ENCODE results near the gene PRKCA.
"Not testable (repeated sequence)": the region's sequence is repeated elsewhere in the genome, so short reads cannot be mapped to it uniquely, and the experiment has no call there.

Gene PRKCA

DNA sequence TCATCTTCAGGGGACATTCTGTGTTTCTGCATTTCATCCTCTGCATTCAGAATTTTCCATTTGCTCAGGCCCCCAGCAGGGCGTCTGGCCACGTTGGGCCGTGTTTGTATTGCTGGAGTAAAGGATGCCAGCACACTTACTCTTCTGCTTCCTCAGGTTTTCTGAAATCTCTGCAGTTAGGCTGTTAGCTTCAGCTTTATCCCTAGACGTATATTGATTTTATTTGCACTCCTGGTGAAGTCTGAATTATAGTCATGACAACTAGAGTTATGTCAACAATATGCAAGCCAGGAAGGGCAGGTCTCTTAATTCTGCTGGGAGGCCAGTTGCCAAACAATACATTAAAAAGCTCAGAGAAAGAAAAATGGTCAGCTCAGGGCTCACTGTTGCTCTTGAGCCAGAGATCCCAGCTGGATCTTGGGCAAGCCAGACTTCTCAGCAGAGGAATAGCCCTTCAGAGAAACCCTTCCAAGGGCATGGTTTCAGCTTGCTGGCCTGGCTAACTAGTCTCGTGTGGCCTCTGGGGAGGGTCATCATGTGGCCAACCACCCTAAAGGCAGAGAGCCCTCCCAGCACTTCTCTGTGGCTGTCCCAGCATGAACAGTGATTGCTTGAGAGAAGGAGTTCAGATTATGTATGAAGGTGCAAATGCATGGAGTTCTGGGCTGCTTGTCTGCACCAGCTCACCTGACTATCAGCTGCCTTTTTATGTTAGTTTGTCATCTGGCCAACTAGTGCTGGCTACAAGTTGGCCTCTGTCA lies 422.3 kb downstream of the PRKCA start:
- no peak for DNase-seq (ENCODE audit: low read depth in 2 of 3, low spot score in 1 of 3)

DNA sequence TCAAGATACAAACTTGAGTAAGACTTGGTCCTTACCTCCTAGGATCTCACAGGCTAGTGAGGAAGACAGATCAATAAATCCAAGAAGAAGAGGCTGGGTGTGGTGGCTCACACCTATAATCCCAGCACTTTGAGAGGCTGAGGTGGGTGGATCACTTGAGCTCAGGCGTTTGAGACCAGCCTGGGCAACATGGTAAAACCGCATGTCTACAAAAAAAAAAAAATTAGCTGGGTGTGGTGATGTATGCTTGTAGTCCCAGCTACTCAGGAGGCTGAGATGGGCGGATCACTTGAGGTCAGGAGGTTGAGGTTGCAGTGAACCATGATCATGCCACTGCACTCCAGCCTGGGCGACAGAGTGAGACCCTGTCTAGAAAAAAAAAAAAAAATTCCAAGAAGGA lies 423.0 kb downstream of the PRKCA start:
- not testable (repeated sequence) for DNase-seq (ENCODE audit: low read depth in 2 of 3, low spot score in 1 of 3)

DNA sequence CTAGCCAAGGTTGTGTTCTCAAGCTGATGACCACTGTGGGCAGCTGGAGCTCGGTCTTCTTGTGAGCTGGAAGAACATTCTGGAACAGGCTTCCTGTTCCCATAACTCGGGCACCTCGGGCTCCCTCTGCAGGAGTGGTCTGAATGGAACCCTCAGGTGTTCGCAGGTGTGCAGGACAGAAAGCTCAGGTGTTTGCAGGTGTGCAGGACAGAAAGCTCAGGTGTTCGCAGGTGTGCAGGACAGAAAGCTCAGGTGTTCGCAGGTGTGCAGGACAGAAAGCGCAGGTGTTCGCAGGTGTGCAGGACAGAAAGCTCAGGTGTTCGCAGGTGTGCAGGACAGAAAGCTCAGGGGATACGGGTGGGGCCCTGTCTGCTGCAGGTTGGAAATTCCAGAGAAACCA lies 423.5 kb downstream of the PRKCA start:
- no peak for DNase-seq (ENCODE audit: low read depth in 2 of 3, low spot score in 1 of 3)

DNA sequence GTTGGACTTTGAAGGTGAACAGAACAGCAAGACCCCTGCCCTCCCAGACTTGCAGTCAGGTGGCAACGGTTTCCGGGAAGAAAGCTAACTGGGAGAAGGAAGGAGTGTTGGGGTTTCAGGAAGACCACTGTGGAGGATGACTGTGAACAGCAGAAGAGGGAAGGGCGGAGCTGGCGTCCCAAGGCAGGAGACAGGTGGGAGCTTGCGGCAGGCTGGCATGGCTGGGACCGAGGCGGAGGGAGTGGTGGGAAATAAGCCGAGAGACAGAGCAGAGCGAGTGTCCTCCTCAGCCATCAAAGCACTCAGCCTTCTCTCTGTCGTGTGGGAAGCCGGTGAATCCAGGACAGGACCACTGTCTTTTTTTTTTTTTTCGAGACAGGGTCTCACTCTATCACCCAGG lies 424.0 kb downstream of the PRKCA start:
- no peak for DNase-seq (ENCODE audit: low read depth in 2 of 3, low spot score in 1 of 3)

DNA sequence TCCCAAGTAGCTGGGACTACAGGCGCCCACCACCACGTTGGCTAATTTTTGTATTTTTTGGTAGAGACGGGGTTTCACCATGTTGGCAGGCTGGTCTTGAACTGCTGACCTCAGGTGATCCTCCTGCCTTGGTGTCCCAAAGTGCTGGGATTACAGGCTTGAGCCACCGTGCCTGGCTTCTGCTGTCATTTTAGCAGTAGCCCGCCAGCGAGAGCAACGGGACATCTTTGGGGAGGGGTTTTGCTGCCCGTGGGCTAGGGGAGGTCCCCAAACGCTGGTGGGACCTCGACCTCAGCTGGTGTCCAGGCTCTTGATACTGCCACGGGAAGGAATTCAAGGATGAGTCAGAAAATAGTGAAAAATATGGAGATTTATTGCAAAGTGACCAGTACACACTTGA lies 424.4 kb downstream of the PRKCA start:
- no peak for DNase-seq (ENCODE audit: low read depth in 2 of 3, low spot score in 1 of 3)

DNA sequence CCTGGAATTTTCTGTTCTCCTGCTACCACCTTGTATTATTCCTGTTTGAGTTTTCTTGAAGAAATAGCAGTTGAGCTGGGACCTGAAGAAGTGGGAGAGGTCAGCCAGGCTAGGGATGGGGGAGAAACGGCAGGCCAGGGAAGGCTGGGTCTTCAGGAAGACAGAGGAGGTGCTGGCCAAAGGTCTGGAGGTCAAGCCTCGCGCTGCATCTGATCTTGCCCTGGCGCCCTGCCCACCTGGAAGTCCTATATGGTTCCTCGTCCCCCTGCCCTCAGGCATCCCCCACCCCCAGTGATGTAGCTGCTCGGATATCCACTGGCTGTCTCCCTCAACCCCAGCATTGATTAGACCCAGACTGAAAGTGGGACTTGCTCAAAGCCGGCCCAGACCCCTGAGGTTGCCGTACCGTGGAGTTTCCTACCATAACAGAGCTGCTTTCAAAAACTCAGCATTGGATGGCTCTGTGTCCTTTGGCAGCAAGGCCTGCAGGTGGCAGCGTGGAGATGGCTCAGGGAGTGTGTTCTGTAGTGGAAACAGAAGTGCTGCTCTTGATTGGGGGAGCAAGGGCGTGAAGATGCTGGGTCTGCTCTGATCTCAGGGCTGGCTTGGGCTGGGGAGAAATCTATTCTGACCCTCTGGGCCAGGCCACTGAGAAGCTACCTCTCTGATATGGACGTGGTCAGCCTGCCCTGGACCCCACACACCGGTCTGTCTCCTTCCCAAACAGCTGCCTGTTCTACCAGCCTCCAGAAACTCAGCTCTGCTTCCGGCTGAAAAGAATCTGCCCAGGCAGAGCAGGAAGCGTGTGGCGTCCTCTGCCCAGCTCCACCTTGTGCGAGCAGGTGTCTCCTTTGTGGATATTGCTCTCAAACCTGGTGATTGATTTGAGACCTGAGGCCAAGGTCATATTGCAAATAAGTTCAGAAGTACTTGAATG lies 425.5 kb downstream of the PRKCA start:
- DNase-seq (ENCODE audit: low read depth in 2 of 3, low spot score in 1 of 3), result peak; percentile 19 to 30 (median 26)

DNA sequence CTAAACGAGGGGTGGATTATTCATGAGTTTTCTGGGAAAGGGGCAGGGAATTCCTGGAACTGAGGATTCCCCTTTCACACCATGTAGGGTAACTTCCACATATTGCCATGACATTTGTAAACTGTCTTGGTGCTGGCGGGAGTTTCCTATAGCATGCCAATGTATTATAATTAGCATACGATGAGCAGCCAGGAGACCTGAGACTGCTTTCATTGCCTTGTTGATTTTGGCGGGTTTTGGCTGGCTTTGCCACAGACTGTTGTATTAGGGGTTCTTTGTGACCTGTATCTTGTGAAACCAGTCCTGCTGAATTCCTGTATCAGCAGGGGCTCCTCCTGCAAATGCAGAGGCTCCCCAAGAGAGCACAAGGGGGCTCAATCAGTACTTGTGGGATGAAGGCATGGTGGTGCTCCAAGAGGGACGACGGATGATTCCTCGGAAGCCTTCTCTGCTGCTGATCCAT lies 428.1 kb downstream of the PRKCA start:
- no peak for DNase-seq (ENCODE audit: low read depth in 2 of 3, low spot score in 1 of 3)

DNA sequence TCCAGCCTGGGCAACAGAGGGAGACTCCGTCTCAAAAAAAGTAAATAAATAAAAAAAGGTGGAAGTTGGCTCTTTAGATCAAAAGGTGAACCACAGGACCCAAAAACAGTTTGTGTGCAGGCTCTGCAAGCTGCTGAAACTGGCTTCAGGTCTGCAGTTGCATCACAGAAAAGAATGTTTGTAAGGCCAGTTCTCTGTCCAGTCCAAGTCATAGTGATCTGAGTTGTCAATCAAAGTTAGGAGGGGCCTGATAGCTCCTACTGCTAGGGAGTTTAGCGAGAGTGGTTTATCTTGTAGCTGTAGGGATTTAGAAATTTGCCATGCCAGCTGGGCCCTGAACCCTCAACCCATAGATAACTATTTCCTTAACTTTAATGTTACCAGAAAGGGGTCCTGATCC lies 431.3 kb downstream of the PRKCA start:
- no peak for DNase-seq (ENCODE audit: low read depth in 2 of 3, low spot score in 1 of 3)

DNA sequence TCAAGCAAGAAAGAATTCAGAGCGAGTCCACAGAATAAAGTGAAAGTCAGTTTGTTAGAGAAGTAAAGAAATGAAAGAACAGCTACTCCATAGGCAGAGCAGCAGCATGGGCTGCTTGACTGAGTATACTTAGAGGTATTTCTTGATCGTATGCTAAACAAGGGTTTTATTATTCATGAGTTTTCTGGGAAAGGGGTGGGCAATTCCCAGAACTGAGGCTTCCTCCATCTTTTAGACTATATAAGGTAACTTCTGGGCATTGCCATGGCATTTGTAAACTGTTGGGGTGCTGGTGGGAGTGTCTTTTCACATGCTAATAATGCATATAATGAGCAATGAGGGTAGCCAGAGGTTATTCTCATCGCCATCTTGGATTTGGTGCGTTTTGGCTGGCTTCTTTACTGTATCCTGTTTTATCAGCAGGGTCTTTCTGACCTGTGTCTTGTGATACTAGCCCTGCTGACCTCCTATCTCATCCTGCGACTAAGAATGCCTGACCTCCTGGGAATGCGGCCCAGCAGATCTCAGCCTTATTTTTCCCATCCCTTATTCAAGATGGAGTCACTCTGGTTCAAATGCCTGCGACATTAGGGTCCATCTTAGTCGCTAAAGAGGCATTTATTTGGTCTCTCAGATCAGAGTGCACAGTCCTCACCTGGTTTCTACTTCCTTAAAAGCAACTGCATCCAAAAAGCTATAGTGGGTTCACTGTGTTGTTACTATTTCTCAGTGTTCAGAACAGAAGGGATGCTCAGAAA lies 432.0 kb downstream of the PRKCA start:
- DNase-seq (ENCODE audit: low read depth in 2 of 3, low spot score in 1 of 3), result no peak

DNA sequence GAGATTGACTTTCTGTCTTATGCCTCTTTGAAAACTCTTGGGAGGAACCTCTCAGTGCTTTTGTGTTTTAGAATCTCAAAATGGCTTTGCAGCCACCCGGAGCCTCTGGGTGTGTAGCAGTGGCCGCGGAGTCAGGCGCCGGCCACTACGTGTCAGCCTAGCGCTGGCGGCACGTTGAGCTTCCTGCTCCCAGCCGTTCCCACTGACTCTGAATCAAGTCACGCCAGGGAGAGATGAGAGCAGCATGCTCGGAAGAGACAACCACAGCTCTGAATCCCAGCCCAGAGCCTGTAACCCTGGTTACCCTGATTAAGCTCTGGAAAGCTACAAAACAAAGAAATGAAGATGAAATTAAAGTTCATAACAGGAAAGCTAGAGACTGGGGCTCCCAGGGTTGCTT lies 435.1 kb downstream of the PRKCA start:
- no peak for DNase-seq (ENCODE audit: low read depth in 2 of 3, low spot score in 1 of 3)

DNA sequence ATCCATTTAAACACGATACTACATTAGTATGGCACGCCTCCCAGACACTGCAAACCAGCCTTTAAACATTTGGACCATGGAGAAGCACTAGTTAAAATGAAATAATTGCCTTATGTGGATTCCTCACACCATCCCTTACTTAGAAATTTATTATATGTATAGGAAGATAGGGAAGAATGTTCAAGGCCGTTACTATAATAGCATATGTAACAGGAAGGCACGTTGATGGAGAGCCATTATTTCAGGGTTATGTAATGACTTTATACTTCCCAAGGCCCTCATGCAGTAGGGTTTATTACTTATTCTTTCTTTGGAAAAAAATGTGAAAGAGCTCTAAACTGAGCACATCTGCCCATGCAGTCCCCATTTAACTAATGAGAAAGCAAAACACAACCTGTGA lies 435.9 kb downstream of the PRKCA start:
- DNase-seq (ENCODE audit: low read depth in 2 of 3, low spot score in 1 of 3), result no peak

DNA sequence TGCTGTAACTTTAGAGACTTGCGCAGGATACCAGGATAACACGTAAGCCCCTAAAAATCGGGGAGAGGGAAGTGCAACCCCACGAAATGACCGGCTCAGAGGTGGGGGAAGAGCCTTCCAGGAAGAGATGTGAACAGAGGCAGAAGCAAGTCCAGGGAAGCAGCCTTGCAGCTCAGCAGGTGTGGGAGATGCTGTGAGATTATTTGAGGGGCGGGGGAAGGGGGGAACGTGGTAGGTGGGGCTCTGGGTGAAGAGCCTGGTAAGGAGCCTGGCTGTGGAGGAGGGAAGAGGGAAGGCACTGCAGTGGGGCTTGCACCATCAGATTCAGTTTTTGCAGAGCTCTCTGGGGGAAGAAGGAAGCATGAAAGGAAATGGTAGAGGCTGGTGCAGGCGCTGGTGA lies 437.1 kb downstream of the PRKCA start:
- DNase-seq (ENCODE audit: low read depth in 2 of 3, low spot score in 1 of 3), result no peak

DNA sequence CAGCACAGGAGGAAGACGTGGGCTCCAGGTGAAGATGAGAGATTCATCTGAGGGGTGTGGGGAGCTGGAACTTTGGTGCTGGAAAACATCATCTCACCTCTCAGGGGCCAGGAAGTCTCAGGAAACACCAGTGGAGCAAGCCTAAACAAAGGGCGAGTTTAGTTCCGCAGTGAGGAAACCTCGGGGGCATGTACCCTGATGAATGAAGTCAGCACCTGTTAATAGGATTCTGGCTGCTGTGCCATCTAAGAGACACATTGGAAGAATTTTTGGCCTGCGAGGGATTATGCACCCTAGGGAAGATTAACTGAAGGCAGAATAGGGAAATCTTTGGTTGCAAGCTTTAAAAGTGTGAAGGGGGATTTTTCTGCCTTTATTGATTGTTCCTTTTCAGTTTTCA lies 437.8 kb downstream of the PRKCA start:
- DNase-seq (ENCODE audit: low read depth in 2 of 3, low spot score in 1 of 3), result no peak

DNA sequence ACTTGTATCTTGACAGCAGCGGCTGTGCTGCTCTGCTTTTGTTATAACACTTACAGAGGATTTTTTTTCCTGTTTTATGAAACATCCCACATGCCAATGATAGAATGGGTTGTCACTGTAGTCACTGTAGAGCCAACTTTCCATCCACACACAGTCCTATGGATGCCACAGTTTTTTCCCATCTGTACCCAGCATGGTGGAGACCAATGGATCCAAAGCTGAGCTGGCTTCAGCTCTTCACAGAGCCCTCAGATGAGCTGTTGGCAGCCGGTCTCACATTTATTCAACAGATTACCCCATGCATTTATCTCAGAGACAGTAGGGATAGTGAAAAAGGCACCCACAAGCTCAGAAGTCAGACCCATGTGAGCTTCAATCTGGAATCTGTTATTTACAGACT lies 441.1 kb downstream of the PRKCA start:
- DNase-seq (ENCODE audit: low read depth in 2 of 3, low spot score in 1 of 3), result no peak

DNA sequence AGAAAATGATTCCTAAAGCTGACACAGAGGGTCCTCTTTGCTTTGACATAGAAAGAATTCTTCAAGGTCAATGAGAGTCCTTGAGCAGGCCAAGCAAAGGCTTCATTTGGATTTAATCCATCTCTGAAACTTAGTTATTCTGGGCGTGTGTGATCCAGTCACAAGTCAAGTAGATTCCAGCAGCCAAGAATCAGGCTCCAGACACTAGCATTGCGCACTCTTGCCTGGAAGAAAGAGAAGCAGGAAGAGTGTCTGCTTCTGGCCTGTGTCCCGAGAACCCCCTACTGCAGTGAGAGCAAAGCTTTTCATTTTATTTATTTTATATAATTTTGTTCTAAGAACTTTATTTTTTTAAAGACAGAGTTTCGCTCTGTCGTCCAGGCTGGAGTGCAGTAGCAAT lies 444.3 kb downstream of the PRKCA start:
- no peak for DNase-seq (ENCODE audit: low read depth in 2 of 3, low spot score in 1 of 3)

DNA sequence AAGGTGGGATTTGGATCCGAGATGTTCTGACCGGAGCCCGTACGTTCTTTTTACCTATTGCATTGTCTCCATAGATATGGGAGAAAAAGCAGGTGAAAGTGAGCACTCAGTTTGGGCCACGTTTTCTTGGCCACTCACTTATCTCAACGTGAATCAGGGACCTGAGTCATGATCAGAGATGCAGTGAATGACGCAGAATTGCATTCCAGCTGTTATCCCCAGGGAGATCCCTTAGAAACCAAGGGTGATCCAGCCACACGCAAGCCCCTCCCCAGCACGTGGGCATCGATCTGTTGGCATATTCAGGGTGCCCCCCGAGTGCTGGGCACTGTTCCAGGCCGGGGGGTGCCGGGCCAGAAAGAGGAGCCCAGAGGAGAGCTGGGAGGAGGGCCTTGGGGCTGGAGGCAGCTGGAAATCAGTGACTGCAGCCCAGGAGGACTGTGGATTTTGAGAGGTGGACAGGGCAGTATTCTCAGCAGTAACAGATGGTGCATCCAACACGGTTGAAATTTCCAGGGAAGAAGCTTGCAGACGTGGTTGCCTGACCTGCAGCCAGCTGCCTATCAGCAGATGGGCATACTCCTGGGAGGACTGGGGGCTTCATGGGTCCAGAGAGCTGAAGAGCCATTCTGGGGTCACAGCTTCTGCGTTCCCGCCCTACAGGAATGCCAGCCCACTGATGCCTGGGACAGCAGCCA lies 445.3 kb downstream of the PRKCA start:
- DNase-seq (ENCODE audit: low read depth in 2 of 3, low spot score in 1 of 3), result no peak

DNA sequence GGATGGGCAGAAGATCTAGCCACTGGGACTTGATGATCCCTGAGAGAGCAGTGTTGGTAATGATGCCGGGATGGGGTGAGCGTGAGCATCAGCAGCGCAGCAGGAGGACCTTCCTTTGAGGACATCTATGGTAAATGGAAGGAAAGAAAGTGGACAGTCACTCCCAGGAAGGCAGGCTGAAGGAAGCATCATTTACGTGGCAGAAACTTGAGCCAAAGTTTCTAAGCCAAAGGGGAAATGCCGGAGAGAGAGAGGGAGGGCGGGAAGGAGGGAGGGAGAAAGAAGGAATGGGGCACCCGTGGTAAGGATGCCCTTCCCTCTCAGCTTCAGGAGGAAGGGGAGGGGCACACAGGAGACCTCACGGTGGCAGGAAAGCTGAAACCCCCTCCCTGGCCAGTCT lies 446.2 kb downstream of the PRKCA start:
- DNase-seq (ENCODE audit: low read depth in 2 of 3, low spot score in 1 of 3), result no peak

DNA sequence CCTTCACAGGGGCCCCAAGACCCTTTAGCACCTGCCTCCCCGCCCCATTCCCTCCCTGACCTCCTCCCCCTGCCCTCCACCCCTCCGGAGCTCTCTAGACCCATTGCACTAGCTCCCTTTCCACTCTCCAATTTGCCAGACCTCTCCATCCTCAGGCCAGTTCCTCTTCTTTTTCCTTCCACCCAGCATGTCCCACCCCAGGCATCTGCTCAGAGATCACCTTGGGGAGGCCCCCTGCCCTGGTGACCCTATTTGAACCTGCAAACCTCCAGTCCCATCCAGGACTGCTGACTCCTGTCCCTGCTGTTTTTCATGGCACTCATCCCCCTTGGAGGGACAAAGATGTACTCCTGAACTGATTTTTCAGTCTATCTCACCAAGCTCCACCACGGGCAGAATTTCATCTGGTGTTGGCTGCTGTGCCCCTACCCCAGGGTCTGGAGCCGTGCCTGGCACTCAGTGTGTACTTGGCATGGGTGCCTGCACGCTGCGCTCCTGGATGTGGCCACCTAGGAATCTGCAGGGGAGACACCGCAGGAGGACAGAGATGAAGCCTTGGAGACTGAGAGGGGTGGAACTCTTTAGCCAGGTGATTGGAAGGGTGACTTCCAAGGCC lies 446.9 kb downstream of the PRKCA start:
- DNase-seq (ENCODE audit: low read depth in 2 of 3, low spot score in 1 of 3), result no peak

DNA sequence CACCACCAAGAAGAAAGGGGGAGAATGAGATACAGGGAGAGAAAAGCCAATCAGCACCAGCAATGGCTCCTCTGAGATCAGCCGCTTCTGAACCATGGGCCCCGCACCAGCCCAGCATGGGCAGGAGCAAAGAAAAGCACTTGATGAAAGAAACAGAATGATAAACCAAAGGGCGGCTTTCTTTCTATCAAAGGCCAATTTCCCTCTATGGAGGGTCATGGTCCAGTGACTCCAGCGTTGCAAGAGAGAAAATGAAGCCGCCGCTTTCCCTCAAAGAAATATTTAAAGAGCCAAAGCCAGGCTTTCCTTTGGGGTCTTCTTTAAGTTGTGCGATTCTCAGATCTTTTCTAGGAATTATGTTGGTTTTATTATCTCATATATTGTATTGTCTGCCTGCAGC lies 447.7 kb downstream of the PRKCA start:
- no peak for DNase-seq (ENCODE audit: low read depth in 2 of 3, low spot score in 1 of 3)

DNA sequence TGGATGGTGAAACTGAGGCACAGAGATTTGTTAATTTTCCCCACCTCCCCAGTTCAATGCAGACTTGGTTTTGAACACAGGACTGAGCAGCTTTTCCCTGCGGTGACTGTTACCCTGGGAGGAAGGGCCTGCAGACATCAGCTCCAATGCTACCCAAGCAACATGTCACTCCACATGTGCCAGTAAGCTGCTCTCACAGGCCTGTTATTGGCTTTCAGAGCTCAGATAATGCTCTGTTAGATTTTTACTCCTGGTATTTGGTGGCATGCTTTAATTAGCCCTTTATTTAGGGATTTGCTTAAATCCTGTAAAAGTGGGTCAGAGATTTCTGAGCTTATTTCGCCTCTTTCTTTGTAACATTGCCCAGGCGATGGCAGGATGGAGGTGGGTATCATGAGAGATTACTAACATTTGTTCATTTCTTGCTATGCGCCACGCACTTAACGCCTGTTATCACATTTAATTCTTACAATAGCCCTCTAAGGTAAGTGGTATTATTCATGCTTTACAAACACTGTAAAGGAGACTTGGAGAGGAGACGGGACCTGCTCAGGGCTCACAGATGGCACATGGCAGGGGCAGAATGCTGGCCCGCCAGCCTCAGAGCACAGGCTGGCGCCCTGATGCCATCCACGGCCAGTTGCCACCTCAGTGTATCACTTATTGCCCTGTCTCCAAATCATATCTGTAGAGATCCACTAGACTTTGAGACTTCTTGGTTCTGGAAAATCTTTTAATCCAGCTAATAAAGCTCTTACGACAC lies 448.5 kb downstream of the PRKCA start:
- DNase-seq (ENCODE audit: low read depth in 2 of 3, low spot score in 1 of 3), result no peak

Data from stimulated activated CD4-positive, alpha-beta T cell treated with anti-CD3 and anti-CD28 coated beads, Interleukin-12 subunit alpha, Interleukin-12 subunit beta, amount 100 ng/mL, for 48 hours (primary cell).